HG02763 (cell line): ENCODE results near the gene MTUS2.

Experiments used
- ATAC-seq: cut with Tn5 transposase; IDR thresholded peaks from one replicate; pipeline ENCODE4 v1.9.1; 2021; ENCODE audit warnings: mild to moderate bottlenecking, moderate library complexity; ENCODE audit not compliant: unreplicated experiment

MTUS2 gene

DNA sequence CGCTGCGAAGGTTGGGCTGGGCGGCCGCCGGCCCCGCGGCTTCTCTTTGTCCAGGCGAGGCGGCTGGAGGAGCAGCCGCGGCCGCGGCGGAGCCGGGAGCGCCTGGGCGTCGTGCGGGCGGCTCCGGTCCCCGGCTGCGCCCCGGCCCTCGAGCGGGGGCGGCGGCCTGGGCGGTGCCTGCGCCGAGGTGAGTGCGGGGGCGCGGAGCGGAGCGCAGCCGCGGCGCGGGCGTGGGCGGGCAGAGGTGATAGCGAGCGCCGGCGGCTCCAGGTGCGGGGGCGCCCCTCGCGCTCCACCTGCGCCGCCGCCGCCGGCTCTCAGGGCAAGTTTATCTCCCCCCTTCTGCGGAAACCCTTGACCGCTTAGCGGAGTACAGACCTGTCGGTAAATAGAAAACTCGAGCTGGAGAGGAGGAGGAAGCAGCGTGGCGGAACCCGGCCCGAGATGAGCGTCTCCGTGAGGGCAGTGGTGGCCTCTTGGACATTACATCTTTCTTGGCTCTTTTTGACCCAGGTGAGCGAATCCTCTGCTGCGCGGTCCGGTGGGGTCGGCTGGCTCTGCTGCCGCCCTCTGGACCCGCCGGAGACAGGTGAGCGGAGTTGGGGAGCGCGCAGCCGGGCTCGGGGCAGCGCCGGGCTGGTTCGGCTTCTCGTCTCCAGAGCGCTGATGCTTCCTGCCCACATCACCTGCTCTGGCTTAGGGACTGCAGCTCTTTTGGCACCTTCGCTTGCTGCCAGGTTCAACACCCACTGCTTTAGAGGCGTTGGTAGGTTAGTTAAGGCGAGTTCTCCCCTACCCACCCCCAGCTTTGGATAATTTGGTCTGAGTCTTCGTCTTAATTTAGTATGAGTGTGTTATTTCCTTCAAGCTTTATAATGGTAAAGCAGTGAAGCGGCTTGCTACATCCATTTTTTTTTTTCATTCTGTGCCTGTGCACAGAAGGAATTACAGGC is at the start of gene MTUS2:
MTUS2 (plus strand) TSS at position 241 of the 953 bp plus-strand sequence.
- ATAC-seq = peak; percentile 40

- no peak for ATAC-seq
Measured at GRCh38 chr13:28778308-28779215, 41.6 kb upstream of the MTUS2 start.

DNA sequence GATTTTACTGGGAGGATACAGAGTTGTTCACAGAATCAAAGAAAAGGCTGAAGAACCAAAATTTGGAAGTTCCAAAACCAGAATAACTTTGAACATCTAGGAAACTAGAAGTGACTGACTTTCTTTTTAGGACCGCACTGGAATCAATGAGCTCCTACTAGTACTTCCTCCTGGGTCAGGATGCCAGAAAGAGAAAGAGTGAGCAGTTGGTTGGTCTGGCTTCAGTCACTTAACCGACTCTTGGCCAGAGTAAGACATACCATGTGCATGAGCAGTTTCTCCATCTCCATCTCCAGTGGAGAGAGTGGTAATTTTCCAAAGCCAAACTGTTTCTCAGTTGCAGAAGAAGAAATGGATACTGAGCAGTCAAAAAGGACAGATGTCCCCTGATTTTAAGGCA is 27.1 kb upstream of the MTUS2 start:
- ATAC-seq = no peak

GRCh38 chr13:28794396-28794795 is 25.7 kb upstream of the MTUS2 start:
- no peak for ATAC-seq

GRCh38 chr13:28796938-28797257 is 23.2 kb upstream of the MTUS2 start:
- ATAC-seq = no peak

DNA sequence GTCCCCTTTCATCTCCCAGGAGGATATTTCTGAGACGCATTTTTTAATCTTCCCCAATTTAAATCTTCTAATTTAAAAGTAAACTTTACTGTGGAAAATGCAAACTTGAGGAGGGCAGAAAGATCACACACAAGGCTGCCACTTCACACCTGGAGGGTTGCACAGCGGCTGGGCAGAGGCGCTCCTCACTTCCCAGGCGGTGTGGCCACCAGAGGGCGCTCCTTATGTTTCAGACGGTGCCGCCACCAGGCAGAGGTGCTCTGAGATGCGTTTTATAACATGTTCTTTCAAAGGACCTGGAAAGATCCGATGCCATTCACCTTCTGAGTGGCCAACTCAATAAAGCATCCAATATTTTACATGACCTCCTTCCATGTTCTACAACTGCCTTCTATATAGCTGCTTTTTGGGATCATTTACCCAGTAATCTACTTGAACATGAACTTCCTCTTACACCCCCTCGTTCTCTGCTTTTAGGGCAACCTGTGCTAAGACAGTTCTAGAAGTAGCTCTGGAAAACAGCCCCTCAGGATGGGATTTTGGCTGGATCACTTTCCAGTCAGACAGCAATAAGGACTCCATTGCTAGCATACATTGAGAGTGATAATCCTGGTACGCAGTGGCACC is 14.8 kb upstream of the MTUS2 start:
- ATAC-seq = no peak

DNA sequence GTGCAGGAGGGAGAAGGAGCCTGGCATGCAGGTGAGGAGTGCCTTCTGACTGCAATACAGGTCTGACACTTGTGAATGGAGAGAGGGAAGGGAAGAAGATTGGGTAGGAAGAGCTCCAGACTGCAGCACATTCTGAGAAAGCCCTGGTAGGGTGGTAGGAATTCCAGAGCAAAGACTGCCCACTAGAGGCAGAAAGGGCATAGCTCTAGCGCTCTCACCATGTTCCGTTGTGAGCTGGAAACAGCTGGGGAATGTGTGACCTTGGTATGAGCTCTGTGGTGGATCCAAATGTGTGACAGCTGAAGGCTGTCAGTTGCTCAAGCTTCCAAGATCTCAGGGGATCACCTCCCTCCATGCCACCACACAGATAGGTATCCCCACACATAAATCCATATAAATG is 2.9 kb upstream of the MTUS2 start:
- no peak for ATAC-seq

DNA sequence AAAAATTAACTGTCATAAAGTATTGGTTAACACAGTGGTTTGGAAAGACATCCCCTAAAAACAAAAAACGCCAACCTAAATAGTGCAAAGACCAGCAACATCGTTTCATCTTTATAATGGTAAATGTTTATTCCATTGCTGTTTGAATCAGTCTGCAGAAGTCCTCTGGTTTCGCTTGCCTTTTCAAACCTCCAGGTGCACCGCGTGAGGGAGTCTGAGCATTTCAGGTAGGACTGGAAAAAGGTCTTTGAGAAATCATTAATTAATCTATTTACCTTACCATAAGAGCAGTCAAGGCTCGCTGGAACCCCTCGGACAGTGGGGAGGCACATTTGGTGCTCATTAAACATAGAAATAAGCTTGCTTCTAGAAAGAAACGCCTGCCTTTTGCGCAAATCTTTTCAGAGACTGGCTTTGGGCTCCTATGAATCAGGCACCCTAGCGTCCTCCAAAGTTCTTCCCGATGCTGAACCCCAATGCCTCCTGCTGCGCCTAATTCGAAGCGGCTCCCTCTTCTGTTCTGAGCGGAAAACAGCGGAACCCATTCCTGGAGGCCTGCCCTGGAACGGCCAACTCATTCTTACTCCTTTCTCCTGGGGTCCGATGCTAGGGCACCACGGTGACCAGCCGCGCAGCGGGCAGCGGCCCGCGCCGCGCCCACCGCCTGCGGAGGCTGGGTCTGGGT is 951 bp upstream of the MTUS2 start:
- no peak for ATAC-seq

DNA sequence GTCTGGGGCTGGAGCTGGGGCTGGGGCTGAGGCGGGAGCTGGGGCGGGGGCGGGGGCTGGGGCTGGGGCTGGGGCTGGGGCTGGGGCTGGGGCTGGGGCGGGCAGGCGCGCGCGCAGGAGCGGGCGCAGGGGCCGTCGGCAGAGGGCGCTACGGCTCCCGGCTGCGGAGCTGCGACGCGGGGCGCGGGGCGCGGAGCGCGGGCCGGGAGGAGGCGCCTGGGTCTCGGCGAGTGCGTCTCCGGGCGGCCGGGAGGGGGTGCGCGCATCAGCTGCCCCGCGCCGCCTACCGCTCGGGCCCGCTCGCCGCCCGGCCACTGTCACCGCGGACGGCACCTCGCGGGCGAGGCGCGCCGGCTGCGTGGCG is 422 bp upstream of the MTUS2 start:
- ATAC-seq = peak; percentile 42

GRCh38 chr13:28822151-28822550 is 2.0 kb downstream of the MTUS2 start:
- ATAC-seq = no peak

DNA sequence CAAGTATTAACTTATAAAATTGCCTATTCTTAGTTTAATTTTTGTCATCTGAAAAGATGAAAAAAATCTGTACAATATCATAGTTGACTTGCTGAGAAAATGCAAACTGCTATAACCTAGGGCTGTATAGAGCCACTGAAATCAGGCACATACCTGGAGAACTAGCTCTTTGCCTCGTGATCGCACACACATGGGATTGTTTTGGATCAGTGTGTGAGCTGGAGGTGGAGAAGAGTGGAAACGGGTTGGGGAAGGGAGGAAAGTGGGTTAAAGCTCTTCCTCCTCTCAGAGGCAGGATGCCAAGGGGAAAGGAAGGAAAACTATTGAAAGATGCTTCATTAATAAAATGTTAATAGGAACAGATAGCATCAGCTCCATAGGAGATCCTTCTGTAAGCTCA is 2.7 kb downstream of the MTUS2 start:
- ATAC-seq = no peak

DNA sequence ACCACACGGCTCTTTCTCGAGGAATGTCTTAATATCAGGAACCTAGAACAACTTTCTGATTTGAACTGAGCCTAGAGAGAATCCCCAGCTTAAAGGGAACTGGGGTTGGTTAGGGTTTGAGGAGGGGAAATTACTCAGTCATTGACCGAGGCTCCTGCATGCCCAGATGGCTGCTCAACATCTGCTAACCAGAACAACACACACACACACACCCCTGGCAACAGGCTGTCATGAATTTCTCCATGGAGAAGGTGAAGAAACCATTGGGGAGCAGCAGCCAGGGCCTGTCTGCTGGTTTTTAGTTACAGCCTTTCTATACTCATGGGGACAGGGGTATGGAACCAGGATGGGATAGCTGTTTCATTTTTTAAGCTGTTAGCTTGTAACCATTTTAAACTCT is 5.2 kb downstream of the MTUS2 start:
- no peak for ATAC-seq

DNA sequence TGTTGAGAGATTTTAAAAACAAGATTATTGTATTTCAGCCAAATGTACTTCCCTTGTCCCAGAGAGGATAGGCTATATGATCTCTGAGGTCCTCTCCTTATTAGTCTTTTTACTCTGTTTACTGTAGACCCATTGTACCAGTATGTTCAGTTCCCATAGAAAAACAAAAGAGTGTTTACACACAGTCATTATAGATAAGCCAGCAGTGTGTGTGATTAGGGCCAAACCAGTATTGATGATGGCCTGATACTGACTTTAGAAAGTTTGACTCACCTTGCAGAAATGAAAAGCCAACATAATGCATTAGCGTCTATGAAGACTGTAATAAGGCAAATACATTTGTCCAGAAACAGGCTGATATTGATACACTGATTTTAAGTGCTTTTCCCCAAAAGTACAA is 6.2 kb downstream of the MTUS2 start:
- ATAC-seq = no peak

GRCh38 chr13:28830580-28830979 is 10.4 kb downstream of the MTUS2 start:
- no peak for ATAC-seq

DNA sequence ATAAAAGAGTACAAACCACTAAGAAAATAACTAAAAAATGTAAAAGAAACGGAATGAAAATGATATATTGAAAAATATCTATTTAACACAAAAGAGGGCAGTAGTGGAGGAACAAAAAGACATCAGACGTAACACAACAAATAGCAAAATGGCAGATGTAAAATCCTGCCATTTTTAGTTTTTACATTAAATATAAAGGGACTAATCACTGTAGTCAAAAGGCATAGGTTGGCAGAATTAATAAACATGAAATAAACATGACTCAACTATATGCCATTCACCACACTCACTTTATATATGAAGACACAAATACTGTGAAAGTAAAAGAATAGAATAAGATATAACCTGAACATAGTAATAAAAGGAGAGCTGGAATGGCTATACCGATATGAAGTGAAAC is 11.0 kb downstream of the MTUS2 start:
- ATAC-seq = no peak

DNA sequence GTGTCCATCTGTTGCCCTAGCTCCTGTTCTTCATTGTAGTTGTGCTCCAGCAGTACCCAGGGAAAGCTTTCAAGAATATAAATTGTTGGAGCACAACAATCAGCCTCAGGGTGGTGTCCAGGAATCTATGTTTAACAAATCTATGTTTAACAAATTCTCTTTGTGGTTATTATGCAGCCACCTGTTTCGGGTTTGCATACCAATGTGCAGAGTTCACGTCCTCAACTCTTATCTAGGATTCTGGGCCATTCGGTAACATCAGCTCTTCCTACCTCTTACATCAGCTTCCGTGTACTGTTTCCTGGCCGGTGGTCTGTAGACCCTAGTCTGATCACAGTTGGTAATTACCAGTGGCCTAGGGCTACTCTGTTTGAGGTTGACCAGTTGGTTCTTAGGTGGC is 17.0 kb downstream of the MTUS2 start:
- ATAC-seq = no peak

GRCh38 chr13:28843639-28844038 is 23.5 kb downstream of the MTUS2 start:
- no peak for ATAC-seq

GRCh38 chr13:28849441-28849840 is 29.3 kb downstream of the MTUS2 start:
- no peak for ATAC-seq

DNA sequence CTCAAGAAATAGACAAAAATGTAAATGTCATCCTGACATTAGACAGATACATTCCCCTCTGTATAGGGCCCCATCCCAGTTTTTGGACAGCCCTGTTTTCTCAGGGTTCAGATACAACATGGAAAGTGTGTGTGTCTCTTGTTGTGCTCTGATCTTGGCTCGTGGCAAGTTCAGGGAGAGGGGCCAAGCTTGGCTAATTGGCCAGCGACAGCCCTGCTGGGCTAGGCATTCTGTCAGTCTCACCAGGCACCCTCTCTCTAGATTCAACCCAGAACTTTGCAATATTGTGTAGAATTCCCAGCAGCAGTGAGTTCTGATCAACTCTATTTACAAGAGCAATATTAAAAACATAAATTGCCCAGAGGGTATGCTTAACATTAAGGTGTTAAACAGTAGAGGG is 30.1 kb downstream of the MTUS2 start:
- no peak for ATAC-seq

GRCh38 chr13:28851422-28851821 is 31.3 kb downstream of the MTUS2 start:
- no peak for ATAC-seq

DNA sequence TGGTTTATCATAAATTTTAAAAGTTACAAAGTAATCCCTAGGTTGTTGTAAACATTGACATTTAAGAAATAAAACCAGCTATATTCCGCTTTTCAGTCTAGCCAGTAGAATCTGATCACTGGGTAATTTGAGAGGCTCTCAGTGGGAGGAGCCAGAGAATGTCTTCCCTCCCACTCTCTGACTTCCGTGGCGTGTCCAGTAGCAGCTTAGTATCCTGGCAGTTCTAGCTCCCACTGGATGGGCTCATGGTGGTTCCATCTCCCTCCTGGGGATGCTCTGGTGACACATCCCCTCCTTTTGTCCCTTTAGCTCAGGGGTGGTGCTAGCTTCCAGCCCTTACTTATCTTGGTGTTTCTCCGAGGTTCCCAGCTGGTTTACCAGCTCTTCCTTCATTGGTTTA is 34.5 kb downstream of the MTUS2 start:
- no peak for ATAC-seq
